ENCODE measurements around the gene INPP5B.
"Not testable (repeated sequence)": the region's sequence is repeated elsewhere in the genome, so short reads cannot be mapped to it uniquely, and the experiment has no call there.

INPP5B gene

GRCh38 chr1:37978541-37978940 is 31.7 kb upstream of the INPP5B start:
- no peak for TF ChIP-seq CTCF (conservative IDR thresholded peaks at IDR 0.05; ENCODE audit: low read depth, low read length)
- H3K4me3 ChIP-seq (ENCODE audit: low read length), result no peak overlapping the region
- DNase-seq (ENCODE audit: low read depth), result no peak

GRCh38 chr1:37975083-37975482 is 28.2 kb upstream of the INPP5B start:
- DNase-seq (ENCODE audit: low read depth); H3K4me3 ChIP-seq (ENCODE audit: low read length): not testable (repeated sequence)
- TF ChIP-seq CTCF (conservative IDR thresholded peaks at IDR 0.05; ENCODE audit: low read depth, low read length), result peak; percentile 69

GRCh38 chr1:37974567-37974966 is 27.7 kb upstream of the INPP5B start:
- DNase-seq (ENCODE audit: low read depth), result no peak
- H3K4me3 ChIP-seq (ENCODE audit: low read length), result no peak overlapping the region
- TF ChIP-seq CTCF (conservative IDR thresholded peaks at IDR 0.05; ENCODE audit: low read depth, low read length), result no peak

- not testable (repeated sequence) for DNase-seq (ENCODE audit: low read depth); H3K4me3 ChIP-seq (ENCODE audit: low read length)
Measured at GRCh38 chr1:37973684-37974083, 26.8 kb upstream of the INPP5B start.

- DNase-seq (ENCODE audit: low read depth), result no peak
Measured at GRCh38 chr1:37965301-37965700, 18.4 kb upstream of the INPP5B start.

GRCh38 chr1:37964106-37964505 is 17.3 kb upstream of the INPP5B start:
- not testable (repeated sequence) for H3K4me3 ChIP-seq (ENCODE audit: low read length); DNase-seq (ENCODE audit: low read depth)

More at GRCh38 chr1:37965301-37965700, 18.4 kb upstream of the INPP5B start:
- no peak overlapping the region for H3K4me3 ChIP-seq (ENCODE audit: low read length)
- TF ChIP-seq CTCF (conservative IDR thresholded peaks at IDR 0.05; ENCODE audit: low read depth, low read length), result no peak

- H3K4me3 ChIP-seq (ENCODE audit: low read length), result no peak overlapping the region
- no peak for DNase-seq (ENCODE audit: low read depth)
- TF ChIP-seq CTCF (conservative IDR thresholded peaks at IDR 0.05; ENCODE audit: low read depth, low read length), result no peak
Measured at GRCh38 chr1:37958690-37959089, 11.8 kb upstream of the INPP5B start.

GRCh38 chr1:37955685-37956084 is 8.8 kb upstream of the INPP5B start:
- no peak overlapping the region for H3K4me3 ChIP-seq (ENCODE audit: low read length)
- no peak for TF ChIP-seq CTCF (conservative IDR thresholded peaks at IDR 0.05; ENCODE audit: low read depth, low read length)
- DNase-seq (ENCODE audit: low read depth), result no peak

Data from retinal pigment epithelial cell (primary cell).